ENCODE measurements around the gene SET.
"Not testable (repeated sequence)": the region's sequence is repeated elsewhere in the genome, so short reads cannot be mapped to it uniquely, and the experiment has no call there.

The SET gene

GRCh38 chr9:128666481-128666941 lies 22.5 kb upstream of the SET start:
- not testable (repeated sequence) for H3K4me1 ChIP-seq (ENCODE audit: control insufficient read depth, insufficient read depth, low read length); H3K36me3 ChIP-seq (ENCODE audit: insufficient read depth, low read length); H3K4me2 ChIP-seq (ENCODE audit: low read length); H3K4me3 ChIP-seq (ENCODE audit: low read length); H3K9me3 ChIP-seq (replicated peaks; ENCODE audit: low read length); H3K27me3 ChIP-seq (ENCODE audit: control insufficient read depth, insufficient read depth, low read length); H3K9ac ChIP-seq (ENCODE audit: low read depth, low read length)

DNA sequence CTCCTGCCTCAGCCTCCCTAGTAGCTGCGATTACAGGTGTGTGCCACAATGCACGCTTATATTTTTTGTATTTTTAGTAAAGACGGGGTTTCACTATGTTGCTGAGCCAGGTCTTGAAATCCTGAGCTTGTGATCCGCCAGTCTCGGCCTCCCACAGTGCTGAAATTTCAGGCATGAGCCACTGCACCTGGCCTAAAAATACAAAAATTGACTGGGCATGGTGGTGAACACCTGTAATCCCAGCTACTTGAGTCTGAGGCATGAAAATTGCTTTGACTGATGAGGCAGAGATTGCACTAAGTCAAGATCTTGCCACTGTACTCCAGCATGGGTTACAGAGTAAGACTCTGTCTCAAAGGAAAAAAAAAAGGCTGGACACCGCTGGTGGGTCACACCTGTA lies 19.2 kb upstream of the SET start:
- Histone ChIP-seq H3K4me3 (ENCODE audit: low read length) (no peak overlapping the region), H3K4me1 (ENCODE audit: control insufficient read depth, insufficient read depth, low read length) (peaks cover 3% of the 10 kb centered on the region), H3K36me3 (ENCODE audit: insufficient read depth, low read length) (no peaks in the 10 kb centered on the region), H3K9ac (ENCODE audit: low read depth, low read length) (no peak overlapping the region), H3K4me2 (ENCODE audit: low read length) (no peak overlapping the region), H3K27me3 (ENCODE audit: control insufficient read depth, insufficient read depth, low read length) (no peaks in the 10 kb centered on the region), H3K9me3 (replicated peaks; ENCODE audit: low read length) (no peaks in the 10 kb centered on the region)

- Histone ChIP-seq H3K4me3 (ENCODE audit: low read length) (no peak overlapping the region), H3K36me3 (ENCODE audit: insufficient read depth, low read length) (no peaks in the 10 kb centered on the region), H3K4me2 (ENCODE audit: low read length) (no peak overlapping the region), H3K27me3 (ENCODE audit: control insufficient read depth, insufficient read depth, low read length) (peaks cover 4% of the 10 kb centered on the region), H3K9me3 (replicated peaks; ENCODE audit: low read length) (no peaks in the 10 kb centered on the region), H3K4me1 (ENCODE audit: control insufficient read depth, insufficient read depth, low read length) (peaks cover 4% of the 10 kb centered on the region), H3K9ac (ENCODE audit: low read depth, low read length) (no peak overlapping the region)
Measured at GRCh38 chr9:128675382-128675781, 13.6 kb upstream of the SET start.

DNA sequence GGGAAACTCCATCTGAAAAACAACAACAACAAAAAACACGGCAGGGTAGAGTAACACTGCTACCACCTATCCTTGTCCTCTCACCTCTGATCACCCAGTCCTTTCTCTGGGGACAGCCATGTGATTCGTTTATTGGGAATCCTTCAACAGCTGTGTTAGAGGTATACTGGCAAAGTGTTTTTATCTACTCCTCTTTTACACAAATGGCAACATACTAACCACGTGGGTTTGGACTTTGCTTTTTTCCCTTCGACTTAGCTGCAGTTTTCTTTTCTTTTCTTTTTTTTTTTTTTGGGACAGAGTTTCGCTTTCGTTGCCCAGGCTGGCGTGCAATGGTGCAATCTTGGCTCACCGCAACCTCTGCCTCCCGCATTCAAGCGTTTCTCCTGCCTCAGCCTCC lies 11.2 kb upstream of the SET start:
- Histone ChIP-seq H3K4me2 (ENCODE audit: low read length) (peak overlapping the region; percentile 58), H3K27me3 (ENCODE audit: control insufficient read depth, insufficient read depth, low read length) (peaks cover 4% of the 10 kb centered on the region), H3K36me3 (ENCODE audit: insufficient read depth, low read length) (no peaks in the 10 kb centered on the region), H3K9me3 (replicated peaks; ENCODE audit: low read length) (no peaks in the 10 kb centered on the region), H3K9ac (ENCODE audit: low read depth, low read length) (no peak overlapping the region), H3K4me3 (ENCODE audit: low read length) (no peak overlapping the region), H3K4me1 (ENCODE audit: control insufficient read depth, insufficient read depth, low read length) (peaks cover 4% of the 10 kb centered on the region)

DNA sequence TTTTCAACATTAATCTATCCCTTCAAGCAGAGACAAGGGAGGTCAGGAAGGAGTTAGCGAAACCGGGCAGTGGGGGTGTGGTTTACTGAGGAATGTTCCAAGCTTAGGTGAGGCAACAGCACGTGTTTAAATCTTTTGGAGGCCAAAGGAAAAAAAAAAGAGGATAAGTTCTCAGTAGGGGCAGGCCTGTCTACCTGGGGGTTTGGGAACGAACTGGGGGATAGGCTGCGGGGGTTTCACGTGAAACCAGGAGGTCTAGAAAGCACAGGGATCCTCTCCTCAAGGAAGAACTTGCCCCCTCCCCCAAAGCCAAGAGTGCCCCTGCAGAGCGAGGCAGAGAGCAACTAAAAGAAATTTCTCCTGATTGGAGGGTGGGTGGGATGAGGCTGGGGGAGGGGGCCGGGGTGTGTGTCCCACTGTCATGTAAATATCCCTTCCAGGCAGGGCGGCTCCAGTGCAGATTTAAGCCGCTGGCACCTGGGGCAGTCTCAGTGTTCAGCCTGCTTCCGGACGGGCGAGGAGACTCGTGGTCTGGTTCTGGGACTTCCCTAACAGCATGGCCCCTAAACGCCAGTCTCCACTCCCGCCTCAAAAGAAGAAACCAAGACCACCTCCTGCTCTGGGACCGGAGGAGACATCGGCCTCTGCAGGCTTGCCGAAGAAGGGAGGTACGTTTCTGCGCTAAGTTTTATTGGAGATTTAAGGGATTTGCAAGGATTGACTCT lies 5.5 kb upstream of the SET start:
- Histone ChIP-seq H3K4me3 (ENCODE audit: low read length) (no peak overlapping the region), H3K27me3 (ENCODE audit: control insufficient read depth, insufficient read depth, low read length) (no peaks in the 10 kb centered on the region), H3K9ac (ENCODE audit: low read depth, low read length) (no peak overlapping the region), H3K4me2 (ENCODE audit: low read length) (peak overlapping the region; percentile 11), H3K36me3 (ENCODE audit: insufficient read depth, low read length) (no peaks in the 10 kb centered on the region), H3K4me1 (ENCODE audit: control insufficient read depth, insufficient read depth, low read length) (peaks cover 13% of the 10 kb centered on the region), H3K9me3 (replicated peaks; ENCODE audit: low read length) (no peaks in the 10 kb centered on the region)

- Histone ChIP-seq H3K9ac (ENCODE audit: low read depth, low read length) (no peak overlapping the region), H3K4me2 (ENCODE audit: low read length) (peak overlapping the region; percentile 11), H3K36me3 (ENCODE audit: insufficient read depth, low read length) (no peaks in the 10 kb centered on the region), H3K27me3 (ENCODE audit: control insufficient read depth, insufficient read depth, low read length) (no peaks in the 10 kb centered on the region), H3K9me3 (replicated peaks; ENCODE audit: low read length) (no peaks in the 10 kb centered on the region), H3K4me3 (ENCODE audit: low read length) (no peak overlapping the region), H3K4me1 (ENCODE audit: control insufficient read depth, insufficient read depth, low read length) (peaks cover 15% of the 10 kb centered on the region)
Measured at GRCh38 chr9:128684065-128684324, 5.0 kb upstream of the SET start.

DNA sequence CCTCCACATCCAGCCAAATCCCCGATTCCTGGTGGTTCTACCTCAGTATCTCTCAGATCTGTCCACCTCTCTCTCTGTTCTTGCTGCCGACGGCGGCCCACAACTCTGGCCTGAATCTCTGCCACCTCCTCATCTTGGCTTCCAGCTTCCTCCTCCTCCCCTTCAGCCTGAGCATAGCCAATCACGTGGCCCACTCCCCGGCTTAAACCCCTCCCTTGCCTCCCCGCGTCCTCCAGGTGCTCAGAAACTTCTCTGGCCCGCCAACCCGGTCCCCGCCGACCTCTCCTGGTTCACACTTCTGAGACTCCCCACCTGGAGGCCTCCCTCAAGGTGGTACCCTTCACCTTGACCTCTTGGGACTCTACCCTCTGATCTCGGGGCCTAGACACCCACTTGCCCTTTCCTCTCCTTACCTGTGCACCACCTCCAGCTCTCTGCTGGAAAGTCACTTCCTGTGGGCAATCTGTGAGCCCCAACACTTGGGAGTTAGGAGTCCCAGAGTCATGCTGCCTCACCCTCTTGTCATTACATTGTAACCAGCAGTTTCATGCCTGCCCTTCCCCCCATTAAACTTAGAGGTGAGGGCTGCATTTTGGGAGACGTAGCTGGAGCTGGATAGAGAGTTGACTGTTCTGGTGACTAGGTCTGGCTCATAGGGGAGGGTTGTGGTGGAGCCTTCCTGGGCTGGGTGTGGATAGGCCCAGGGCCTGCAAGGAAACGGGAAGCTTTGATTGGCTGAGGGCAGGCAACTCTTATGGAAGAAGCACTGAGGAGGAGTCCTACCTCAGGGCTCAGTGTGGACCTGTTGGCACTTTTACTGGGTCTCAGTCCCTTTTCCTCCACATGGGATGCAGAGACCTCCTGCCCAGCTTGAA lies 4.5 kb upstream of the SET start:
- Histone ChIP-seq H3K27me3 (ENCODE audit: control insufficient read depth, insufficient read depth, low read length) (no peaks in the 10 kb centered on the region), H3K4me2 (ENCODE audit: low read length) (no peak overlapping the region), H3K4me1 (ENCODE audit: control insufficient read depth, insufficient read depth, low read length) (peaks cover 15% of the 10 kb centered on the region), H3K9me3 (replicated peaks; ENCODE audit: low read length) (no peaks in the 10 kb centered on the region), H3K4me3 (ENCODE audit: low read length) (no peak overlapping the region), H3K9ac (ENCODE audit: low read depth, low read length) (no peak overlapping the region), H3K36me3 (ENCODE audit: insufficient read depth, low read length) (no peaks in the 10 kb centered on the region)

DNA sequence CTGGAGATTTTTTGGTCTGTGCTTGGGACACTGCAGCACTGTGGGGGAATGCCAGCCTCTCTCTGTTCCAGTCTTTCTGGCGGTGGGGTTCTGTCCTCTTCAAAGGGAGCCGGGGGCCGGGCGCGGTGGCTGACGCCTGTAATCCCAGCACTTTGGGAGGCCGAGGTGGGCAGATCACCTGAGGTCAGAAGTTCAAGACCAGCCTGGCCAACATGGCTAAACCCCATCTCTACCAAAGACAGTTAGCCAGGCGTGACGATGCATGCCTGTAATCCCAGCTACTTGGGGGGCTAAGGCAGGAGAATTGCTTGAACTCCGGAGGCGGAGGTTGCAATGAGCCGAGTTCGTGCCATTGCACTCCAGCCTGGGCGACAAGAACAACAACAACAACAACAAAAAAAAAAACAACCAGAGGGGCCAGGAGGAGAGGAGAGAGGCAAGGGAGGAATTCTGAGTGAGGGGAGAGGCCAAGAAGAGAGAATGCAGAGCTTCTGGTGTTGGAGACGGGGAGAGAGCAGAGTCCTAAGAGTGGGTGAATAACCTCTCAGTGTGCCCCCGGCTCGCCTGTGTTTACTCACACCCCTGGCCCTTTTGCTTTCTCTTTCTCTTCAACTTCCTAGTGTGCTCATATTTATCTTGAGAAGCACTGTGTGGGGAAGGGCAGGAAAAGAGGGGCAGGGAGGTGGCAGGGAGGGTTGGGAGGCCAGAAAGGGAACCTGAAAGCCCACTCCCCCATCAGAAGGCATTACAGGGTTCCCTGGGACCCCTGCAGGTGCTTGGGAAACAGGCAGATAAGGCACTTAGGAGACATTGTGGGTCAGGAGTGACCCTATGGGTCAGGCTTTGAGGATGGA lies 3.2 kb upstream of the SET start:
- no peak overlapping the region for H3K4me2 ChIP-seq (ENCODE audit: low read length)
- no peak overlapping the region for H3K9ac ChIP-seq (ENCODE audit: low read depth, low read length)
- no peaks in the 10 kb centered on the region for H3K27me3 ChIP-seq (ENCODE audit: control insufficient read depth, insufficient read depth, low read length)
- H3K36me3 ChIP-seq (ENCODE audit: insufficient read depth, low read length): no peaks in the 10 kb centered on the region
- H3K4me3 ChIP-seq (ENCODE audit: low read length): no peak overlapping the region
- no peaks in the 10 kb centered on the region for H3K9me3 ChIP-seq (replicated peaks; ENCODE audit: low read length)
- H3K4me1 ChIP-seq (ENCODE audit: control insufficient read depth, insufficient read depth, low read length): peaks cover 15% of the 10 kb centered on the region

DNA sequence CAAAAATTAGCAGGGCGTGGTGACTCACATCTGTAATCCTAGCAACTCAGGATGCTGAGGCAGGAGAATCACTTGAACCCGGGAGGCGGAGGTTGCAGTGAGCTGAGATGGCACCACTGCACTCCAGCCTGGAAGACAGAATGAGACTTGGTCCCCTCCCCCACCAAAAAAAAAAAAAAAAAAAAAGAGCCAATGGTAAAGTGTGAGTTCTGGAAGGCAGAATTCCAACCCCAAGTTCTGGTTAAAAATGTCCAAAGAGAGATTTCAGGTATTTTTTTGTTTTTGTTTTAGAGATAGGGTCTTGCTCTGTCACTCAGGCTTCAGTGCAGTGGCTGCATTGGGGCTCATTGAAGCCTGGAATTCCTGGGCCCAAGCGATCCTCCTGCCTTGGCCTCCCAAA lies 1.6 kb upstream of the SET start:
- H3K9me3 ChIP-seq (replicated peaks; ENCODE audit: low read length): no peaks in the 10 kb centered on the region
- no peak overlapping the region for H3K9ac ChIP-seq (ENCODE audit: low read depth, low read length)
- no peak overlapping the region for H3K4me3 ChIP-seq (ENCODE audit: low read length)
- H3K36me3 ChIP-seq (ENCODE audit: insufficient read depth, low read length): peaks cover 14% of the 10 kb centered on the region
- no peak overlapping the region for H3K4me2 ChIP-seq (ENCODE audit: low read length)
- peaks cover 22% of the 10 kb centered on the region for H3K4me1 ChIP-seq (ENCODE audit: control insufficient read depth, insufficient read depth, low read length)
- no peaks in the 10 kb centered on the region for H3K27me3 ChIP-seq (ENCODE audit: control insufficient read depth, insufficient read depth, low read length)

GRCh38 chr9:128689293-128689774 lies 312 bp downstream of the SET start:
- Histone ChIP-seq H3K9me3 (replicated peaks; ENCODE audit: low read length) (no peaks in the 10 kb centered on the region), H3K9ac (ENCODE audit: low read depth, low read length) (peak overlapping the region; percentile 88)

More at GRCh38 chr9:128689293-128689774, 312 bp downstream of the SET start:
- Histone ChIP-seq H3K36me3 (ENCODE audit: insufficient read depth, low read length) (peaks cover 32% of the 10 kb centered on the region), H3K4me3 (ENCODE audit: low read length) (peak overlapping the region; percentile 90), H3K27me3 (ENCODE audit: control insufficient read depth, insufficient read depth, low read length) (no peaks in the 10 kb centered on the region), H3K4me1 (ENCODE audit: control insufficient read depth, insufficient read depth, low read length) (peaks cover 17% of the 10 kb centered on the region), H3K4me2 (ENCODE audit: low read length) (peak overlapping the region; percentile 46)
